Neuronal stem cell (in vitro differentiated cells): ENCODE results near the gene VPS9D1.
"Not testable (repeated sequence)": the region's sequence is repeated elsewhere in the genome, so short reads cannot be mapped to it uniquely, and the experiment has no call there.

Source experiments
- DNase-seq: peaks from one replicate; pipeline ENCODE4 v3.0.0-alpha.2; 2013; ENCODE audit warnings: low spot score
- H2AFZ ChIP-seq: one replicate; pipeline ENCODE4 v1.6.1; 2013; ENCODE audit warnings: mild to moderate bottlenecking, low read length, inconsistent platforms
- H2AK5ac ChIP-seq: 2 replicates; pipeline ENCODE4 v1.6.1; 2013; ENCODE audit warnings: low read depth, mild to moderate bottlenecking, inconsistent platforms, low read length, moderate library complexity, mixed read lengths
- H2BK120ac ChIP-seq: 2 replicates; pipeline ENCODE4 v1.6.1; 2013; ENCODE audit warnings: low read depth, mild to moderate bottlenecking, inconsistent platforms, low read length, moderate library complexity, mixed read lengths
- H2BK12ac ChIP-seq: one replicate; pipeline ENCODE4 v1.6.1; 2013; ENCODE audit warnings: low read length, inconsistent platforms
- H2BK15ac ChIP-seq: 2 replicates; pipeline ENCODE4 v1.6.1; 2013; ENCODE audit warnings: mild to moderate bottlenecking, low read length, inconsistent platforms, mixed read lengths
- H2BK5ac ChIP-seq: one replicate; pipeline ENCODE4 v1.6.1; 2013; ENCODE audit warnings: inconsistent platforms, mild to moderate bottlenecking, low read length, moderate library complexity
- H3K14ac ChIP-seq: one replicate; pipeline ENCODE4 v1.6.1; 2013; ENCODE audit warnings: low read length, inconsistent platforms
- H3K18ac ChIP-seq: 2 replicates; pipeline ENCODE4 v1.6.1; 2013; ENCODE audit warnings: low read length, inconsistent platforms
- H3K23ac ChIP-seq: 2 replicates; pipeline ENCODE4 v1.6.1; 2013; ENCODE audit warnings: low read depth, mild to moderate bottlenecking, mixed read lengths, low read length, inconsistent platforms; ENCODE audit not compliant: poor library complexity
- H3K27ac ChIP-seq: replicated peaks from 3 replicates; pipeline ENCODE4 v1.5.1; 2013; ENCODE audit warnings: low read length, inconsistent platforms
- H3K27me3 ChIP-seq, 3 experiments: 2 replicates each; pipeline ENCODE4 v1.6.1; 2013; ENCODE audit warnings: low read length in 3 of 3, mild to moderate bottlenecking in 2 of 3, inconsistent platforms in 1 of 3, low read depth in 1 of 3, mixed read lengths in 1 of 3, moderate library complexity in 1 of 3; ENCODE audit not compliant: control insufficient read depth in 3 of 3, insufficient read depth in 3 of 3
- H3K36me3 ChIP-seq, 2 donors: replicated peaks in 1 of 2; 2 replicates each; pipeline ENCODE4 v1.6.1; 2013; ENCODE audit warnings: low read length in 2 of 2; ENCODE audit not compliant: control insufficient read depth in 2 of 2, insufficient read depth in 2 of 2
- H3K4ac ChIP-seq: 2 replicates; pipeline ENCODE4 v1.6.1; 2013; ENCODE audit warnings: inconsistent platforms, mild to moderate bottlenecking, low read length, moderate library complexity
- H3K4me1 ChIP-seq, 2 donors: 1 replicate in 1 of 2; 2 replicates in 1 of 2; pipeline ENCODE4 v1.6.1; 2013; ENCODE audit warnings: low read length in 2 of 2, low read depth in 1 of 2; ENCODE audit not compliant: control insufficient read depth in 2 of 2, insufficient read depth in 1 of 2
- H3K4me2 ChIP-seq: one replicate; pipeline ENCODE4 v1.6.1; 2013; ENCODE audit warnings: mild to moderate bottlenecking, low read length, inconsistent platforms; ENCODE audit not compliant: insufficient read depth, poor library complexity, severe bottlenecking
- H3K4me3 ChIP-seq, 2 donors: 2 replicates each; pipeline ENCODE4 v1.5.1; 2013; ENCODE audit warnings: low read length in 2 of 2, mild to moderate bottlenecking in 2 of 2, inconsistent platforms in 1 of 2, moderate library complexity in 1 of 2
- H3K79me1 ChIP-seq: one replicate; pipeline ENCODE4 v1.6.1; 2013; ENCODE audit warnings: low read depth, mild to moderate bottlenecking, inconsistent platforms, low read length, moderate library complexity
- H3K9ac ChIP-seq: one replicate; pipeline ENCODE4 v1.6.1; 2013; ENCODE audit warnings: mild to moderate bottlenecking, low read depth, low read length, inconsistent platforms; ENCODE audit not compliant: poor library complexity
- H3K9me3 ChIP-seq, 2 donors: replicated peaks in 1 of 2; 2 replicates each; pipeline versions ENCODE3 to v1.6.1; 2013; ENCODE audit warnings: low read length in 2 of 2, mild to moderate bottlenecking in 2 of 2, inconsistent platforms in 1 of 2, low read depth in 1 of 2, mixed read lengths in 1 of 2, moderate library complexity in 1 of 2; ENCODE audit not compliant: control insufficient read depth in 2 of 2, insufficient read depth in 1 of 2
- H4K8ac ChIP-seq: one replicate; pipeline ENCODE4 v1.6.1; 2013; ENCODE audit warnings: low read depth, mild to moderate bottlenecking, inconsistent platforms, low read length, moderate library complexity
- H4K91ac ChIP-seq: one replicate; pipeline ENCODE4 v1.6.1; 2013; ENCODE audit warnings: low read length, low read depth, mild to moderate bottlenecking, inconsistent platforms; ENCODE audit not compliant: poor library complexity
- WGBS, 2 donors: extraction: QIAGEN DNeasy Blood & Tissue Kit; methylation state at CpG; one replicate each; pipeline ENCODE4 v1.1.7; 2013; ENCODE audit warnings: missing lambda C conversion rate in 2 of 2, mixed read lengths in 1 of 2; ENCODE audit not compliant: insufficient read length in 2 of 2, insufficient replicate concordance in 1 of 2; ENCODE audit errors: extremely low coverage in 2 of 2; 5-methylcytosine and 5-hydroxymethylcytosine counted together

VPS9D1 gene

GRCh38 chr16:89667000-89667399, 53.7 kb downstream of the VPS9D1 start:
- not testable (repeated sequence) for H2BK12ac ChIP-seq, H3K27ac ChIP-seq, H3K79me1 ChIP-seq, DNase-seq, H3K14ac ChIP-seq, H3K4me2 ChIP-seq, H3K23ac ChIP-seq, H4K91ac ChIP-seq, H3K4me1 ChIP-seq, H3K27me3 ChIP-seq, H2BK15ac ChIP-seq, H3K4ac ChIP-seq, H2AK5ac ChIP-seq, H4K8ac ChIP-seq, H2BK120ac ChIP-seq, H2AFZ ChIP-seq, H3K18ac ChIP-seq, H3K4me3 ChIP-seq, H3K9ac ChIP-seq, H2BK5ac ChIP-seq
- Histone ChIP-seq H3K36me3 (peaks cover 22 to 63% of the 10 kb centered on the region in 2 donors), H3K9me3 (peaks cover 10 to 12% of the 10 kb centered on the region in 2 donors)
- WGBS, 2 donors: no CpG with 5 or more reads among the region's 7 CpGs

GRCh38 chr16:89664238-89664637, 56.5 kb downstream of the VPS9D1 start:
- H2BK120ac ChIP-seq, H2BK5ac ChIP-seq, H3K27ac ChIP-seq, H3K18ac ChIP-seq, H4K91ac ChIP-seq, H4K8ac ChIP-seq, H3K4me3 ChIP-seq, H3K79me1 ChIP-seq, H3K4ac ChIP-seq, H2BK15ac ChIP-seq, H3K9ac ChIP-seq, H2AFZ ChIP-seq, H3K23ac ChIP-seq, H2BK12ac ChIP-seq, DNase-seq, H3K27me3 ChIP-seq, H3K14ac ChIP-seq, H3K4me1 ChIP-seq, H3K4me2 ChIP-seq, H2AK5ac ChIP-seq: not testable (repeated sequence)
- peaks cover 10 to 12% of the 10 kb centered on the region in 2 donors for H3K9me3 ChIP-seq
- no CpG with 5 or more reads among the region's 11 CpGs for WGBS, 2 donors
- H3K36me3 ChIP-seq: peaks cover 37 to 80% of the 10 kb centered on the region in 2 donors

GRCh38 chr16:89661215-89661614, 59.5 kb downstream of the VPS9D1 start:
- H2AK5ac ChIP-seq: no peak overlapping the region
- DNase-seq: no peak
- no peak overlapping the region for H3K23ac ChIP-seq
- peaks cover 30 to 70% of the 10 kb centered on the region in 2 donors for H3K36me3 ChIP-seq
- no peak overlapping the region for H3K27ac ChIP-seq
- H4K91ac ChIP-seq: no peak overlapping the region
- H3K27me3 ChIP-seq: no peaks in the 10 kb centered on the region
- WGBS, 2 donors: no CpG with 5 or more reads among the region's 9 CpGs
- no peak overlapping the region for H3K4ac ChIP-seq
- no peak overlapping the region for H3K14ac ChIP-seq
- peaks cover 18% of the 10 kb centered on the region for H3K79me1 ChIP-seq
- H3K9ac ChIP-seq: no peak overlapping the region
- no peak overlapping the region for H2BK120ac ChIP-seq
- no peak overlapping the region for H3K4me2 ChIP-seq
- no peak overlapping the region for H4K8ac ChIP-seq
- H2BK12ac ChIP-seq: no peak overlapping the region
- H2BK5ac ChIP-seq: no peak overlapping the region
- H3K18ac ChIP-seq: no peak overlapping the region
- H3K4me1 ChIP-seq: peaks cover 4 to 8% of the 10 kb centered on the region in 2 donors
- H2AFZ ChIP-seq: no peak overlapping the region
- H3K9me3 ChIP-seq: peaks cover 6 to 10% of the 10 kb centered on the region in 2 donors
- no peak overlapping the region for H3K4me3 ChIP-seq
- H2BK15ac ChIP-seq: no peak overlapping the region

- Histone ChIP-seq H2AK5ac (no peak overlapping the region), H3K14ac (no peak overlapping the region), H4K91ac (no peak overlapping the region), H2BK5ac (no peak overlapping the region), H3K27me3 (no peaks in the 10 kb centered on the region), H2BK120ac (no peak overlapping the region), H3K27ac (no peak overlapping the region), H2BK12ac (no peak overlapping the region), H3K4me3 (no peak overlapping the region), H3K9me3 (peaks cover 0 to 7% of the 10 kb centered on the region in 2 donors), H2BK15ac (no peak overlapping the region), H3K4ac (no peak overlapping the region), H4K8ac (no peak overlapping the region), H3K79me1 (peaks cover 21% of the 10 kb centered on the region), H3K36me3 (peaks cover 30 to 63% of the 10 kb centered on the region in 2 donors), H2AFZ (no peak overlapping the region), H3K9ac (no peak overlapping the region), H3K23ac (no peak overlapping the region), H3K18ac (no peak overlapping the region), H3K4me2 (no peak overlapping the region), H3K4me1 (peaks cover 4 to 8% of the 10 kb centered on the region in 2 donors)
- no peak for DNase-seq
- WGBS, 2 donors: no CpG with 5 or more reads among the region's 7 CpGs
Observed at GRCh38 chr16:89660146-89660545, 60.6 kb downstream of the VPS9D1 start.
